ENCODE data around the gene MYO5A.

MYO5A gene

GRCh38 chr15:52408823-52409222, 119.9 kb downstream of the MYO5A start:
- no peak for DNase-seq

GRCh38 chr15:52407374-52407773, 121.3 kb downstream of the MYO5A start:
- DNase-seq = no peak

- DNase-seq = no peak
Observed at GRCh38 chr15:52406601-52407000, 122.1 kb downstream of the MYO5A start.

GRCh38 chr15:52405856-52406255, 122.8 kb downstream of the MYO5A start:
- no peak for DNase-seq

- no peak for DNase-seq
Observed at GRCh38 chr15:52397118-52397517, 131.6 kb downstream of the MYO5A start.

- no peak for DNase-seq
Observed at GRCh38 chr15:52394118-52394517, 134.6 kb downstream of the MYO5A start.

- no peak for DNase-seq
Observed at GRCh38 chr15:52392008-52392687, 136.5 kb downstream of the MYO5A start.

- DNase-seq = no peak
Observed at GRCh38 chr15:52391069-52391468, 137.6 kb downstream of the MYO5A start.

GRCh38 chr15:52385670-52386069, 143.0 kb downstream of the MYO5A start:
- DNase-seq = no peak

GRCh38 chr15:52383100-52383588, 145.5 kb downstream of the MYO5A start:
- DNase-seq = no peak

- no peak for DNase-seq
Observed at GRCh38 chr15:52382647-52383046, 146.0 kb downstream of the MYO5A start.

- no peak for DNase-seq
Observed at GRCh38 chr15:52379395-52380106, 149.1 kb downstream of the MYO5A start.

- no peak for DNase-seq
Observed at GRCh38 chr15:52378746-52379394, 149.8 kb downstream of the MYO5A start.

GRCh38 chr15:52370010-52370409, 158.7 kb downstream of the MYO5A start:
- DNase-seq = no peak

GRCh38 chr15:52369455-52369854, 159.2 kb downstream of the MYO5A start:
- DNase-seq = no peak

GRCh38 chr15:52369030-52369429, 159.7 kb downstream of the MYO5A start:
- DNase-seq = no peak

GRCh38 chr15:52368402-52368801, 160.3 kb downstream of the MYO5A start:
- no peak for DNase-seq

GRCh38 chr15:52362497-52362896, 166.2 kb downstream of the MYO5A start:
- no peak for DNase-seq

- no peak for DNase-seq
Observed at GRCh38 chr15:52361975-52362494, 166.6 kb downstream of the MYO5A start.

GRCh38 chr15:52361494-52361893, 167.2 kb downstream of the MYO5A start:
- no peak for DNase-seq

GRCh38 chr15:52360229-52361203, 168.2 kb downstream of the MYO5A start:
- DNase-seq = no peak

GRCh38 chr15:52359722-52360121, 169.0 kb downstream of the MYO5A start:
- no peak for DNase-seq

All from GF-D8 (cell line).